ENCODE measurements around the gene CNTNAP4.

Gene CNTNAP4

DNA sequence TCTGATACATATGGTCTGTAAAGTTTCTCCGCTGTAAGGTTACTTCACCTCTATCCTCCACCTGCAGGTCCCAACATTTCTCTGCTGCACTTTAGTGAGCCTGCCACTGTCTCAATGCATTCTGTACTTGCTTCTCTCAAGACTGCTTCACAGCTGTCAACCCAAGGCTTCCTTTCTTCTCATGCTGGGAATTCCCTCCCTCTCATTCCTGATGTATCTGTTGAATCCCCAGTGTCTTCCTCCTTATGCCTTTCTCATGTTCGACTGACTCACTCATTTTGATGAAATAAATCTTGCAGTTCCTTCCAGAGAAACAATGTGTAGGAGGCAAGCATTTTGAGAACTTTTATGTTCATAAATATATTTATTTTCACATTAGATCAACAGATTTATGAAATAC is 288.3 kb downstream of the CNTNAP4 start:
- TF ChIP-seq CTCF (IDR thresholded peaks at IDR 0.05; ENCODE audit: low read depth, low read length), result no peak
- no peak for DNase-seq (ENCODE audit: extremely low read depth, low read depth)

GRCh38 chr16:76571755-76572154 is 294.6 kb downstream of the CNTNAP4 start:
- no peak for DNase-seq (ENCODE audit: extremely low read depth, low read depth)
- no peak for TF ChIP-seq CTCF (IDR thresholded peaks at IDR 0.05; ENCODE audit: low read depth, low read length)

- no peak for DNase-seq (ENCODE audit: extremely low read depth, low read depth)
- TF ChIP-seq CTCF (IDR thresholded peaks at IDR 0.05; ENCODE audit: low read depth, low read length), result no peak
Measured at GRCh38 chr16:76573281-76573680, 296.1 kb downstream of the CNTNAP4 start.

DNA sequence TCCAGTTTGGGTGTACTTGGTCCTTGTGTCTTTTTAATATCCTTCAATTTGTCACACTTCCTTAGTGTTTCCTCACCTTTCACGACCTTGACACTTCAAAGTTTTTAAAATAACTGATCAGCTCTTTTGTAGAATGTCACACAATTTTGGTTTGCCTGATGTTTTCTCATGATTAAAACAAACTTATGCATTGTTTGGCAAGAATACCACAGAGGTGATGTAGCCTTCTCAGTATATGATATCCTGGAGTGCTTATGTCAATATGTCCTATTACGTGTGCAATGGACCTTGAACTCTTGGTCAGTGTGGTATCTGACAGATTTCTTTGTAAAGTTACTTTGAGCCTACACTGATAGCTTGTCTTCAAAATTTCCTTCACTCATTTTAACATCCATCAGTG is 297.4 kb downstream of the CNTNAP4 start:
- no peak for DNase-seq (ENCODE audit: extremely low read depth, low read depth)
- no peak for TF ChIP-seq CTCF (IDR thresholded peaks at IDR 0.05; ENCODE audit: low read depth, low read length)

- no peak for TF ChIP-seq CTCF (IDR thresholded peaks at IDR 0.05; ENCODE audit: low read depth, low read length)
Measured at GRCh38 chr16:76576526-76576925, 299.3 kb downstream of the CNTNAP4 start.

GRCh38 chr16:76577003-76577402 is 299.8 kb downstream of the CNTNAP4 start:
- no peak for DNase-seq (ENCODE audit: extremely low read depth, low read depth)
- TF ChIP-seq CTCF (IDR thresholded peaks at IDR 0.05; ENCODE audit: low read depth, low read length), result no peak

More at GRCh38 chr16:76576526-76576925, 299.3 kb downstream of the CNTNAP4 start:
- DNase-seq (ENCODE audit: extremely low read depth, low read depth), result no peak

GRCh38 chr16:76579277-76579922 is 302.2 kb downstream of the CNTNAP4 start:
- no peak for DNase-seq (ENCODE audit: extremely low read depth, low read depth)
- no peak for TF ChIP-seq CTCF (IDR thresholded peaks at IDR 0.05; ENCODE audit: low read depth, low read length)
